Stimulated activated CD4-positive, alpha-beta T cell treated with anti-CD3 and anti-CD28 coated beads, Interleukin-15, amount 100 ng/mL, for 24 hours (primary cell): ENCODE measurements around the gene ADI1.
A peak's percentile ranks its signal among the peaks of the same experiment; 100 is the strongest.

ENCODE experiments used
- DNase-seq: peaks from one replicate; pipeline ENCODE4 v3.0.0-alpha.2; 2020

ADI1 gene, protein sequence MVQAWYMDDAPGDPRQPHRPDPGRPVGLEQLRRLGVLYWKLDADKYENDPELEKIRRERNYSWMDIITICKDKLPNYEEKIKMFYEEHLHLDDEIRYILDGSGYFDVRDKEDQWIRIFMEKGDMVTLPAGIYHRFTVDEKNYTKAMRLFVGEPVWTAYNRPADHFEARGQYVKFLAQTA

DNA sequence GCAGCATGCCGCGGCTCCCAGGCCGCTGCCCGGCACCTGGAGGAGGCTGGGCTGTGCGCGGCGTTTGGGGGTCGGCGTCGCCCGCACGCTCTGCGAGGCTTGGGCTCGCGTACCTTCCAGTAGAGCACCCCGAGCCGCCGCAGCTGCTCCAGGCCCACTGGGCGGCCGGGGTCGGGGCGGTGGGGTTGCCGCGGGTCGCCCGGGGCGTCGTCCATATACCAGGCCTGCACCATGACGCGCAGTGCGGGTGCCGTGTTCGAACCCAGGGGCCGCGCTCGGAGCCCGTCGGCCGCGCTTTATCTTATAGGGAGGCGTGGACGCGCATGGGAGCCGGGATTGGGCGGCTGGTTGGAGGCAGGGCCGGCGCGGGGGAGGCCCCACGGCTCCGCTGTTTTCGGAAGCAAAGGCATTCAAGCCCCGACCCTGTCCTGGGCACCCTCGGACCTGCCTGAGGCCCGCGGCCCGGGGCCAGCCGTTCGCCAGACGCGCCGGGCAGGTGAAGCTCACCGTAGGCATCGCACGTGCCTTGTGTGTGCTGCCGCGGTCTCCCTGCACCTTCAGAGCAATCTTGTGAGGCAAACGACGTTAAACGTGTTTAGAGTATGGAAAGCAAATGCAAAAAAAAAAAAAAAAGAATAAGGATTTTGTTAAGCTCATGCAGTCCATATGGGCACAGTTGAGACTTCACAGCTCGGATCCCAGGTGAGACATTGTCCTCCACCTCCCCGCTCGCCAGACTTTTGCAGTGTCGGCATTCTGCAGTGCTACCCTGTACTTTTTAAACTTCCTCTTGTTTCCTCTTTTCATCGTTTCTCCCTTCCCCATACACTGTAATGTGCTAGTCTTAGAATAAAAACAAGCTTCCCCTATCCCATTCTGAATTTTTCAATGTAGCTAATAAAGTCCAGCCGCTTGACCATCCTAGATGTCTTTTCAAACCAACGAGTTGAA, at the start of gene ADI1:
ADI1 (minus strand) TSS at position 277 of the 951 bp plus-strand sequence; CDS start at position 233, 44 bp downstream.
- peak; percentile 89 for DNase-seq

DNA sequence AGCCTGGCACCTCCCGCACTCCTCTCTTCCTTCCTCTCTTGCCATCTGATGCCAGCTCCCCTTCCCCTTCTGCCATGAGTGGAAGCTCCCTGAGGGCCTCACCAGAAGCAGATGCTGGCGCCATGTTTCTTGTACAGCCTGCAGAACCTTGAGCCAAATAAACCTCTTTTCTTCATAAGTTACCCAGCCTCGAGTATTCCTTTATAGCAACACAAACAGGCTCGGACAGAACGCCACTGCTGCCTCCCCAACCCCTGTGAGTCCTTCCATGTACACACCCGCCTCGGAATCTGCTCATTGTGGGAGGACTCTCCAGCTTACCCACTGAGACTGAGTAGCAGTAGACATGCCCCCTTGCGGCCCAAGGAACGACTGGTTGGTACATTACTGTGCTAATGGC, 47.5 kb upstream of the ADI1 start:
- DNase-seq, result no peak

DNA sequence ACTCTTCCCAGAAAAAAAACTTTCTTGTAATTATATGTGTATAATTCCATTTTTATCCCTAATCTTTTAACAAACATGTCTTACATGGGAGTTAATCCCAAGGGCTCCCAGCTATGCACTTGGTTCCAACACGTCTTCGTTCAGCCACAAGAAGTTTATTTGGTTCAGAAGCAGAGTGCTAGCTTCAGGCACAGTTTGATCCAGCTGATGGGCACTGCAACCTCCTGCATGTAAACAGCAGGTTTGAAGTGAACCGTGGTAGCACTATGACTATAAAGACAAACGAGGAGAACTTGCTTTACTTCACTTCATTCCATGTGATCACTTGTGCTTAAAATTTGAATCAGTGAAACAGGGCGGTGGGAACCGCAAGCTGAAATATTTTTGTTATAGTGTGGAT, 45.8 kb upstream of the ADI1 start:
- DNase-seq, result no peak

DNA sequence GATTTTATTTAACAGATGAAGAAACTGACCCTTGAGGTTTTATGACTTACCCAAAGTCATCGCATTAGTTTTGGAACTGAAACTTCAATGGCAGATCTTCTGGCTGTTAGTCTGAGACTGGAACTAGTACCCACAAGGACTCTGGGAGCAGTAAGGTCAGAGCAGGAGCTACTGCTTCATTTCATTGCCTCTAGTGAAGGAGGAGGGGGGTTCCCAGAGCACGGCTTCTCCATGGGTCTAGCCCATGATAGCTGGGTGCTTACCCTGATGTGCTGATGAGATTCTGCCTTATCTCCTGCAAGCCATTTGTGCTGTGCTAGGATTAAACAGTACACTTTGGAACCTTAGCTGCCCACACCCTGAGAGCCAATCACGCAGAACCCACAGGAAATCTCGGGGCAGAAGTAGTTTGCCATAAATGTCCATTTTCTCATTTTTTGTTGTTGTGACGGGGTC, 44.2 kb upstream of the ADI1 start:
- no peak for DNase-seq

DNA sequence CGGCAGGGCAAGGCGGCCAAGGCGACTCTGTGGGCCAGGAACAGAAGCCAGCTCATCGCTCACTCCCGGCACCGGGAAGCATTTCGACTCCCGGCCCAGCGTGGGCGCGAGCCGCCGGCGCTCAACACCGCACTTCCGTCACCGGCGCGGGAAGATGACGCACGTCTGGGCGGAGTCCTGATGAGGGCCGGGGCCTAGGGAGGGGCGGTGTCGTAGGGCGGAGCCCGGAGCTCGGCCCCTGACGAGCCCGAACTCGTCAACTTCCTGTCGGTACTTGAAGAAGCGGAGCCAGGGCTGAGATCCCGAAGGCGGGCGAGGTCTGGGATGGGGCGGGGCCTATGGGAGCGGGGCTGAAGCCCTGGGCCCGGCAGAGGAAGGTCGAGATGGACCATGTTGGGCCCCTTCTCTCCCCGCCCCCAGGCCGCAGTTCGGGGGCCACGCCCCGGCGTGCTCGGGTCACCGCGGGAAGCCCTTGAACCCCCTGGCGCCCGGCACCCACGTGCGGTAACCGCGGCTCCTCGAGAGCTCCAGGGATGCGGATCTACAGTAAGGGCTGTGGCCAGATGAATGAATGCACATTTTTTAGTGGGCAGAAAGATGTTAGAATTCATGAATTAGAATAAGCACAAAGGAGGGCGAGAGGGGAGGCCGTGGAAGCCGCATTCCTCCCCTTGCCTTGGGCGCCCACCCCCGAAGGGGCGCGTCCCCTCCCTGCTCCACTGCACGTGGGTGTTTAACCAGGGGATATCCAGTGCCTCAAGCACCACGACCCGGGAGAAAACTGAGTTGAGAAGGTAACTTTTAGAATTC, 39.1 kb upstream of the ADI1 start, which contains the start of gene RNASEH1:
RNASEH1 (minus strand) TSS at position 129 of the 810 bp plus-strand sequence; CDS start at position 56, 73 bp downstream.
- DNase-seq, result peak; percentile 99

DNA sequence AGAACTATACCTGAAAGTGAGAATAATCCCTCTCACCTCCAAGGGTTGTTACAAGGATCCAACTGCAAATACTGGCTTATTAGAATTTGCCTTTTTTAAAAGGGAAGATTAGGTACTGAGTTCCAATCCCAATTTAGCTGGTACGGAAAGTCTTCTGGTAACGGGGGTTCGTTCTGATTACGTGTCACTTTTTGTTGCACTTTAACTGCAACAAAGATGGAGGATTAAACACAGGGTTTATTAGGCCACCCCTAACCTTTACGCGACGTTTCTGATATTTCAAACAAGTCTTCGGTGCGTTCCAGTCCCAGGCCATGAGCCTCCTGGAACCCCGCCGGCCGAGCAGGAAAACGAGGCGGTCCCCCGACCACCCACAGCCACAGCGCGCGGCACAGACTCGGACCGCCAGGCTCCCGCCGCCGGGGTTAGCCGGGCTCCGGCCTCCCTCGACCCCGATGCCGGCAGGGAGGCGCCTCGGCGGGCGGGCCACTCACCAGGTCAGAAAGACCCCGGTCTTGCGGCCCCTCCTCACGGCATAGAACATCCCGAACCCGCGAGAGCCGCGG, 38.4 kb upstream of the ADI1 start:
- no peak for DNase-seq

DNA sequence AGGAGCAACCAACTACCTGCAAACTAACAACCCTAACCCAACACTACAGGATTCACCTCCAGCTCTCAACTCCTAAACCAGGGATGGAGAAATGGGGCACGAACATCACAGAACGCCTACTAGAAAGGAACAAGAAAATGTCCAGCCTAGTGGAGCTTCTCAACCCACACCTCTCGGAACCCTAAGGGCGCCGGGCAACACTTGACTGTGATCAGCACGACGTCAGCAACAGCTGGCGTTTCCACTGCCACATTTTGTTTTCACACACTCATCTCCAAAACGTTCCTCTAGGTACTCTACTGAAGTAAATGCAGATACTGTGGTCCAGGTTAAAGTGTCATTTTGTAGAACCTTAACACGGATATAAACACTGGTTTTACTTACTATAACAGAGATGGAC, 34.6 kb upstream of the ADI1 start:
- DNase-seq, result no peak

DNA sequence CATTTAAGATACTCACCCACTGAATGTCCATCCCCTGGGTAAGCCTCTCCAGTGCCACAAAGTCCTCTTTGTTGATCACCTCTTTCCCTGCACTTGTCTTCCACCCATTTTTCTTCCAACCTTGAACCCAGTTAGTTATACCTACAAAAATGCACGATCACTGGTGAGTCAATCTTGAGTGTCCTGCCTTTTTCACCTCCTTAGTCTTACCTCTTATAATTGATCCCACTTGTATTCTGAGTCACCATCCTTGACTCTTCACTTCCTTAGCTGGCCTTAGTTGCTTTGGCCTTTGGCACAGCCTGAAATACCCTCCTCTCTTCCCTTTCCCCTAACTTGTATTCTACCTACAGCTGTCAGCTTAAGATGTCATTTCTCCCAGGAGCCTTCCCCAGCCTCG, 28.6 kb upstream of the ADI1 start:
- DNase-seq, result no peak

DNA sequence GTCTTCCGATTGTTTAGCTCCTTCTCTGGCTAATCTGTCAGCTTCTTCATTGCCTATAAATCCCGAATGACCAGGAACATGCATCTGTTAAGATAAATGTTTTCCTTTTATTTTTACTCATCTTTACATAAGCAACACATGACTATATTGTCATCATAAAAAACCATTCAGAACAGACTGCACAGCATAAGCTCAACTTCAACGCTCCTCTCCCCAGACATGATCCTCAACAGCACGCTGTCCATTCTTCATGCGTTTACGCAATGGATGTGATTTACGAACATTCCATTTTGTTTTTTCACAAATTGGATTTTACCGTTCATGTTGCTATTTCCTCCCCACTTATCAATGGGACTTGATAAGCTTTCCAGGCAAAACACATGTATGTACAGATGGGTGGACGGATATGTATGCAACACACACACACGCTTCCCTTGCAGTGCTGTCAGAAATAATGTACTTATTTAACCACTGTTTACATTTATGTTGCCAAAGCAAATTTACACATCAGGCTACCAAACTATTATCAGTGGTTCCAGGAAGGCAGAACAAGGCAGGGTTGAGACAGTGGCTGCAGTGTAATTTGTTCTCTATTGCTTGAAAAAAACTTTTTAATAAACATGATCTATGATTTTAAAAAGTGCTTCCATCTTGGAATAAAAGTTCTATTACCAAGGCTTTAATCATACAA, 26.6 kb upstream of the ADI1 start:
- DNase-seq, result no peak

DNA sequence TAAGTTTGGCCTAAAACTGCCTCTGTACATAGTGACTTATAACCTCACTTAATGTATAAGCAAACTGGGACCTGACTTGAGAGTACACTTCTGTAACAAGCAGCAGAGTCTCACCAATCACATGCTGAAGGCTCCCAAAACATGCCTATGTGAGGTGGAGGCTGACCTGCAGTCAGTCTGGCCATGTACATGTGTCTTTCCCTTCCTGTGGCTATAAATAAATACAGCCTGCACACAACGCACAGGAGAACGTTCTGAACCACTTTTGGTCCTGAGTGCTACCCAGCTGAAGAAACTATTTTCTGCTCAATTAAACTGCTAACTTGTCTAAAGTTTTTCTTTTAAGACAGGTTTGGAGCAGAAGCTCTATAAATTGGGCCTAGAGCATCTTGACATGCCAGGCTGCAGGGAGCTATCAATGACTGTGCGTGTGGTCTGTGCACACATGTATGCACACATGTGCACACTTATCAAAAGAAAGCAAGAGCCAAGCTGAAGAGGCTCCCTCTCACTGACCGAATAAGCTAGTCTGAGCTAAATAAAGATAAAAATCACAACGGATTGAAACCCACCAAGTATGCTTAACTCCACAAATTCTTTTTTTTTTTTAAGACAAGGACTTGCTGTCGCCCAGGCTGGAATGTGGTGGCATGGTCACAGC, 23.8 kb upstream of the ADI1 start:
- DNase-seq, result no peak

DNA sequence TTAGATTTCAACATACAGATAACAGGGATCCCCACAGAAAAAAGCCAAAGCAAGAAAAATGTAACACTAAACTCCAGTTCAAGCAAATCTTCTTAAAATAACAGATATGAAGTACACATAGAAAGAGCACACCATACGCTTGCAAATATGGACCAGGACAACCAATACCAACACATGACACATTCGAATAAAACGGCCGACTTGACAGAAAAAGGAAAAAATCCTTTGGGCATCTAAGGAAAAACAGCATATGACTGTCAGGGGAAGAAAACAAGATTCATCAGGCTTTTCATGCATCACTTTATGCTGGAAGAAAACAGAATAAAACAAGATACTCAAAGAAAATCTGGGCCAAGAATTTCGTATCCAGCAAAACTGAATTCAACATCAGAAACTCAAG, 22.8 kb upstream of the ADI1 start:
- DNase-seq, result no peak

DNA sequence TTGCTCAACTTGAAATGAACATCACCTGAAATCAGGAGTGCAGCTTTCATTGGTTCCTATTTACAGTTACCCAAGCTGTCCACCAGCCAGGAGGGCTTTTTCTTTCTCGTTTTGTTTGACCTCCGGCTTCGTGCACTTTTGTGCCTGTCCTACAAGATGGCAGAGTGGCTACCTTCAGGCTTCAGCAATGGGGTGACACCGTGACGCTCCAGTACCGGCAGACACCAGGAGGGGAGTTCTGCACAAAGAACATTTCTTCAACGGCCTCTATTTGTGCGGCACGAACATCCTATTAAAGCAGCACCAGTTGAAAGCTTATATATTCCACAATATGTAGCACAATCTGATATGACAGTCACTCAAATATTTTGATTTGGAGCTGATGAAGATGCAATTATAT, 20.5 kb upstream of the ADI1 start:
- no peak for DNase-seq

DNA sequence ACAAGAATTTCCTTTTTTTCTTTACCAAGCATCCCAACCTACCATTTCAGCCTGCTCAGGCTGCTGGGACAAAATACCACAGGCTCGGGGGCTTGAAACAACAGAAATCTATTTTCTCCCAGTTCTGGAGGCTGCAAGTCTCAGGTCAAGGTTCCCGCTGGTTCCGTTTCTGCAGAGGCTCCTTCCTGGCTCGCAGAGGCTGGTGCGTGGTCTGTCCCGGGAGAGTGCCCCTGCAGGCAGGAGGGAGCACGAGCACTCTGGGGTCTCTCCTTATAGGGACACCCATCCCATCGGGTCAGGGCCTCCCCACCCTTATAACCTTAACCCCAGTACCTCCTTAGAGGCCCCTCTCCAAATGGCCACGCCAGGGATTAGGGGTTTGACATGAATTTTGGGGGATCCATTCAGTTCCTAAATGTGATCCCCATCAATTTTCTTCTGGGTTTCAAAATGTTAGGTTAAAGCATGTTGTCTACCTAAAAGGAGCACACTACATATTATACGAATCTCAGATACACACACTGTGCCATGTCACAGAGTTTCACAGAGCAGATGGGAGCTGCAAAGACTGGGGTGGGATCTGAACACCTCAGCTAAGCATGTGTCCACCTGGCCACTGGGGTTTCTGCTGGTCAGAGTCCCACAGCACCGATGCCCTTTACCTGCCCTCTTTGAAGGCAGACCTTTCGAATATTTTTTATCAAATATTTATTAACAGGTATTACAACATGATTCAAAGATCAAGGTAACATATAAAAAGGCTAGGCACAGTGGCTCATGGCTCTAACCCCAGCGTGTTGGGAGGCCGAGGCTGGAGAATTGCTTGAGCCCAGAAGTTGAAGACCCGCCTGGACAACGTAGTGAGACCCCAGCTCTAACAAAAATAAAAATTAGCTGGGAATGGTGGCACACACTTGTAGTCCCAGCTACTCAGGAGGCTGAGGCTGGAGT, 17.6 kb upstream of the ADI1 start:
- DNase-seq, result peak; percentile 27

DNA sequence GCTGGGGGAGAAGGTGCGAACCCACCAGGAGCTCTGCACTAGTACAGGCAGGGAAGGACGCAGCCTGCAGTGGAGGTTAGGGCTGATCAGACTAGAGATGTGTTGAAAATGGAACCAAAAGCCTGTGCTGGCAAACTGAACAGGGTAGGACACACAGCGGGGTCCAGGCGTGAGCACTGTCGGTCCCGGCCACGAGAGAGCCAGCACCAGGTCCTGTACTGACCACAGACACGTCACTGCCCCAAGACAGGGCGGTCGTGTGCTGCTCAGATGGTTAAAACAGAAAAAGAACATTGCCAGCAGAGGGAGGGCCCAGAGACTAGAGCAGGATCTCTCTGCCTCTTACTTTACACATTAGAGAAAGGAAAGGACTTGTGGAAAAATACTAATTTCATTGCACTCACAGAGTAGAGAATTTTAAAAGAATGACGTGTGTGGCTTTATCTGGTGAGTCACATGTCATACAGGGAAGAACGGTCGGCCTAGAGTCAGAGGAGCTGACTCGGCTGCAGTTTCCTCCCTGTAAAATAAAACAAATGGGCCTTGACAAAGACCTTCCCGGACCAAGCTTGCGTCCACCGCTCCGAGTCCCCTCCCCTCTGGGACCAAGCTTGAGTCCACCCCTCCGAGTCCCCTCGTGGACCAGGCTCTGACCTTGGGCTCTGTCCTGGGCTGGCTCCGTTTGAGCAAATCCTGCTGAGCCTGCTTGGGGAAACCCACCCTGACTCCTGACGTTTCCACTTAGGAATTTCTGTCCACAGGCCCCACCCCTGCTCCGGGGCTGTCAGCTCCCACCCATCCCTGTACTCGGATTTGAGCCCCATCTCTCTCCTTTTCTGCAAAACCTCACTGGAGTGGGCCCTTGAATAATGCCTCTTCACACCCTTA, 16.7 kb upstream of the ADI1 start:
- DNase-seq, result no peak

DNA sequence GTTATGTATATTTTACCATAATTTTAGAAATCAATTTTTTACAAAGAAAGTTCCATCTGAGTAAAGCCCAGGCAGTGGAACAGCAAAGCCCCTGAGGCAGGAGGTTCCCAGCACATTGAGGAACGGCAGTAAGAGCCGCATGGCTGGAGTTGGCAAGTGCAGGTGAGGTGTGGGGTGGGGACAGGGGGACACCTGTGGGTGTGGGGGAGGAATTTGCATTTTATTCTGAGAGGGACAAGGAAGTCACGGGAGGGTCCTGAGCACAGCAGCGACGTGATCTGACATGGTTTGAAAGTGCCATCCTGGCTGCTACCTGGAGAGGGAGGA, 16.1 kb upstream of the ADI1 start:
- DNase-seq, result no peak

DNA sequence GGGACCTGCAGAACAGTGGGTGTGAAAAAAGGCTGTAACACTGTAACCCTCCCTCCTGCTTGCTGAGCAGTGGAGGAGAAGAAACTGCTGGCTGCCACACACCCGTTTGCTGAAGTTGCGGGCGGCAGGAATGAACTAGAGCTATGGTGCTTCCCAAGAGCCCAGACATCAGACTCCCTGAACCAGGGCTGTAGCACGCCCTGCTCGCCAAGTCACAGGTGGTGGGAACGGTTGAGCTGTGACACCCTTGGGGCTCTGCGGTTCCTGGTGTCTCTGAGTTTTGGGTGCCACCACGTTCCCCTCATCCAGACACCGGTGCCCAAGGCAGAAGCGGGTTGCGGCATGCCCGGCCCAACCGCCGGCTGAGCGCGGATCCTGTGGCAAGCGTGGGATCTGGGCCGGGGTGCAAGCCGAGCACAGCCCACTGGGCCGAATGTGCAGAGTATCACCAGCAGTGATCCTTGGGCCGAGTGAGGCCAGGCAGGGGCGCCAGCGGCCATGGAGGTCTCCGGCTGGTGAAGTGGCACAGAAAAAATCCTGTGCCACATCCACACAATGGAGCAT, 15.0 kb upstream of the ADI1 start:
- no peak for DNase-seq

DNA sequence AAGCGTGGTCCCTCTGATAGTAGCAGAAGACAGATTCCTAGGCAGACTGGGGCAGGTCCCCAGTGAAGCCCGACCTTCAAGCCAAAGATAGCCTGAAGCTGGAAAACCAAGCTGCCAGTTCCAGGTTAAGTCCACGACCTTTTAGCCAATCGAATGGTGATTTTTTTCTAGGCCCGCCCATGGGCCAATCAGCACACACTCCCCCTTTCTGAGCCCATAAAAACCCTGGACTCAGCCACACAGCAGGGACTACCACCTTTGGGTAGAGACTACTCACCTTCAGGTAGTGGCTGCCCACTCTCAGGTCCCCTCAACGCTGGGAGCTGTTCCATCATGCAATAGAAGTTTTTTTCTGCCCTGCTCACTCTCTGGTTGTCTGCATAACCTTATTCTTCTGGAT, 14.5 kb upstream of the ADI1 start:
- DNase-seq, result no peak

DNA sequence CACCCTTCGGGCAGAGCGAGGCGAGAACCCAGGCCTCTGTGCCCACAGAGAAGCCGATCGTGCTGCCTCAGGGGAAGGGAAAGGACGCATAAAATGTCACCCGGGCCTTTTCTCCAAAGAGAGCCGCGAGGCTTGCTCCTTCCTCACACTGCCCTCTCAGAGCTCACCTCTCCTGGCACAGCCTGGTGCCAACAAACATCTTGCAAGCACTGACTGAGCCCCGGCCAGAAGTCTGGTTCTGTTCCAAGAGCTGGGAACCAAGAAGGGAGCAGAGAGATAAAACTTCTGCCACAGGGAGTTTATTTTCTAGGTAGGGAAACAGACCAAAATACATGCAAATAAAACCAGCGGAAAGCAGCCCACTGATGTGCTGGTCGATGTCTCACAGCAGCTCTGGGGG, 13.6 kb upstream of the ADI1 start:
- DNase-seq, result no peak

DNA sequence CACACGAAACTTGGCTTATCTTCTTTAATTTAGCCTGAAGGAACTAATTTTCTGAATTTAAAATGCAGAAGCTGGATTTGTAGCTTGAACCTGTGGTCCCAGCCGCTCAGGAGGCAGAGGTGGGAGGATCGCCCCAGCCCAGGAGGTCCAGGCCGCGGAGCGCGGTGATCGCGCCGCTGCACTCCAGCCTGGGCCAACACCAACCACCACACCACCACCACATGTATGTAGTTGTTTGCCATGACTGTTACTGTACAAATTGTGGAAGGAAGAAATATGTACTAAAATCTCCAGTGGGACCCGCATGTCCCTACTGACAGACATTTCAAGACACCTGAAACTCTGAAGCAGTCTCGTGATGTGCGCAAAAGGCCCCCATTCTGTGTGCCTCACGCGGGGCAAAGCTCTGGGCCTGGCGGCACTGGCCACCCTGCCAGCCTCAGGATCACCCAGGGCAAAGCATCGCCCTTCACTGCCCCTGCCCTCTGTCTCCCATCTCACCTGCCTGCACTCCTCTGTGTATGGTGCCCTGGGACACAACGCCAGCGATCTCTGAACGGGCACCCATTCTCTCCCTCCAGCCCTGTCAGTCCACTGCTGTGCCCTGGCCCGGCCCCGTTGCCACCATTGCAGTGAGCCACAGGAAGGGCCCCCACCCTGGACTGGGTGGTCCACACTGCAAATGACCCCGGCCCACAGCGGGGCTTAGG, 10.1 kb upstream of the ADI1 start:
- no peak for DNase-seq
